Activated T-helper 9 cell treated with anti-CD3 and anti-CD28 coated beads, Interleukin-2, amount 50 U/mL, for 16 hours (primary cell): Measurements from ENCODE around the gene ALS2.
"Not testable (repeated sequence)": the region's sequence is repeated elsewhere in the genome, so short reads cannot be mapped to it uniquely, and the experiment has no call there.

Experiments
- DNase-seq: peaks from one replicate; pipeline ENCODE4 v3.0.0-alpha.2; 2020; ENCODE audit warnings: low read depth

Gene ALS2

GRCh38 chr2:201793631-201794030 lies 12.9 kb upstream of the ALS2 start:
- no peak for DNase-seq

GRCh38 chr2:201790989-201791388 lies 10.3 kb upstream of the ALS2 start:
- no peak for DNase-seq

GRCh38 chr2:201790291-201790690 lies 9.6 kb upstream of the ALS2 start:
- no peak for DNase-seq

- DNase-seq: no peak
Measured at GRCh38 chr2:201789395-201789794, 8.7 kb upstream of the ALS2 start.

- DNase-seq: no peak
Measured at GRCh38 chr2:201788371-201788770, 7.6 kb upstream of the ALS2 start.

- no peak for DNase-seq
Measured at GRCh38 chr2:201786471-201786870, 5.7 kb upstream of the ALS2 start.

DNA sequence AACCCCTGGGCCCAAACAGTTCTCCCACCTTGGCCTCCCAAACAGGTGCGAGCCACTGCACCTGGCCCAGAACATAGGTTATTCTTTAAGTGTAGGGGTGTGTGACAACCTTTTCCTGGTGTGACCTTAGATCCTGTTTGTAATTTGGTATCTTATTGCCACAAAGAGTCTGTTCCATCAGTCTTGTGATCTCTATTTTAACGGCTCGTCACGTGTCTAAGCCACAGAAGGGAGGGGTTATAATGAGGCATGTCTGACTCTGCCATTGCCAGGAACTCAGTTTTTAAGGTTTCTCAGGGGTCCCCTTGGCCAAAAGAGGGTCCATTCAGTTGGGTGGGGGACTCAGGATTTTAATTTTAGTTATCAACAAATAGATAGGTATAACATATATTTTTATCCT lies 4.4 kb upstream of the ALS2 start:
- no peak for DNase-seq

GRCh38 chr2:201784563-201784962 lies 3.8 kb upstream of the ALS2 start:
- DNase-seq: no peak

GRCh38 chr2:201781557-201782051 lies 871 bp upstream of the ALS2 start:
- DNase-seq: no peak

DNA sequence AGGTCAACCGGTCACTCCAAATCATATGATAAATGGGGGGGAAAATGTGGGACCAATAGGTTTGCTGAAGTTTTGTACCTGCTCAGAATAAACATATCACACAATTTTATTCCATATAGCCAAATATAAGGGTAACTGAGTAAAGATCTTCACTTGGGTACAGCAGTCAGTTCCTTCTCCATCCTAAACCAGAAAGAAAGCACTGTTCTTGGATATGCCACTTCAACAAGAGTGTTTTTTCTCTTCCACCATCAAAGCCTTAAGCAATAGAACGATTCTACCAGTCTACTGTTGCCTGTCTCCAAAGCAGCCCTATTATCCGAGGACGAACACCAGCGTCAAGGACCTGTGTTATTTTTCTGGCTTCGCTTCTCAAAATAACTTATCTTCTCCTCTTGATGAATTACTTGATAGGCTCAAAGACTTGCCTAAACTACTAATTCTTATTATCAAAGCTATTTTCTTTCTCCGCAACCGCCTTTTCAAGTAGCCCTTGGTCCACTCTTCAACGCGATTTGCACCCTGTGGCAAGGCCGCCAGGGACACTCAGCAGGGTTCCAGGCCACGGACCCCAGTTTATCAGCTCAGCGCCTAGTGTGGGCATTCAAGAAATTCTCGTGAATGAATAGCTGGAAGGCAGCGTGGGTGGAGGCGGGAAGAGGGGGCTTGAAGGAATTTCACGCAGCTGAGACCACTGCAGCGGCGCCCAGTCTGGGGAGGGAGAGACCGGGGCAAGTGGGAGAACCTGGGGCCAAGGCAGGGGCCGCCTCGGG lies 646 bp downstream of the ALS2 start:
- no peak for DNase-seq

GRCh38 chr2:201777869-201778268 lies 2.9 kb downstream of the ALS2 start:
- DNase-seq: no peak

GRCh38 chr2:201777043-201777442 lies 3.7 kb downstream of the ALS2 start:
- DNase-seq: no peak

GRCh38 chr2:201775326-201775725 lies 5.4 kb downstream of the ALS2 start:
- DNase-seq: no peak

DNA sequence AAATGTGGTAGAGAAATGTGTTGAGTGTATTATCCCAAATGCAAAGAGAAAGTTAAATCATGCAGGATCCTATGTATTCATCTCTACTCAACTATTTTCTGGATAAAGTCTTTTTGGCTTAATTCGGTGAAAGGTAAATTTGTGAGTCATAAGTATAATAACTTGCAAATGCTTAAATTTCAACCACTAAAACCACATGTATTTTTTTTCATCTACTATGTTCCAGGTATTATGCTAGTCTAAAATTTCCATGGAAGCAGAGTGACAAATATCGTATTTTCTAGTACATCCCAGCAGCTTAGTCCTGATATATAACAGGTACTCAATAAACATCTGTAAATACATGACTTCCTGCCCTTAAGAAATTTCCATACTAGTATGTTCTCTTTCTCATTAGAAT lies 6.2 kb downstream of the ALS2 start:
- no peak for DNase-seq

DNA sequence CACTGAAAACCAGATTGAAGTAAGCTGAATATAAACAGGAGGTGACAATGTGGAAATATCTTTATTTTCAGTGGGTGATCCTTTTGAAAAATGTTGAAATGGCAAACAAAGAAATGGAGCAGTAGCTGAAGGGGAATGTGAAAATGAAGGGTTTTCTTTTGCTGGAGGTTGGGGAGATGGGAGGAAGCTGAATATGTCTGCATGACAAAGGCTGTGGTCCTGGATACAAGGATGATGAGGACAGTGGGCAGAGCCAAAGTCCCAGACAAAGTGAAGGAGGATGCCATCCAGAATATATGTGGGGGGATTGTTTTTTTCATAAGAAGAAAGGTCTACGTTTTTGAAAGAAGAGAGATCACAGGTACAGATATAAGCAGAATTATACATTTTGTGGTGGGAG lies 6.7 kb downstream of the ALS2 start:
- no peak for DNase-seq

- DNase-seq: no peak
Measured at GRCh38 chr2:201769666-201770373, 10.9 kb downstream of the ALS2 start.

DNA sequence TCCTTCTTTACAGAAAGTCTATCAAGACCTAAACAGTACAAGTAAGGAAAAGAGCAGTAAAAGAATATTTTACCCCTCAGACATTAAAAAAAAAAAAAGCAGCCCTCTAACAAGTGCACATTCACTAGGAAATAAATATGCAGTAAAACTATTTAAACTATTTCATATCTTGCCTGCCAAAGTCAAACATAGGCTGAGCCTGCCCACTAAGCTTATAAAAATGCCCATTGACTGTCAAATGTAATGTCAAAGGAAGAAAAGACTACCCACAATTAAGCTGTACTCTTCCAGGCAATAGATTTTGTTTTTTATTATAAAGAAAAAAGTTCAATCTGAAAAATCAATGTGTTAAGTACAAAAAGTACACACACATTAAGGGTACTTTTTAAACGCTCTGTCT lies 11.8 kb downstream of the ALS2 start:
- no peak for DNase-seq

DNA sequence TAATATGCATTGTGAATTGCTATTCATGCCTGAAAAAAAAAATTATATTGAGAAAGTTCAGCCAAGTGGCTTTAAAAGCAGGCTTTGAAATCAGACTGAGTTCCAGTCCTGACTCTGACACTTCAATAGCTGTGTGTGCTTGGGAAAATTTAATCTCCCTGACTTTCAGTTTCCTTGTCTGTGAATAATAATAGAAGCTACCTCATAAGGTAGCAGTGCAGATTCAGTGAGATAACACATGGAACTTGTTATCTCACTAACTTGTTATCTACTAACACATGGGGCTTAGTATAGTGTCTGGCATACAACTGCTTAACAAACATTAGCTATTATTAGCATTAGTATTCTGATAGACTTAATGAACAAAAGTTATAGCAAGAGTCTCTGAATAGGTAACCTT lies 14.9 kb downstream of the ALS2 start:
- no peak for DNase-seq

DNA sequence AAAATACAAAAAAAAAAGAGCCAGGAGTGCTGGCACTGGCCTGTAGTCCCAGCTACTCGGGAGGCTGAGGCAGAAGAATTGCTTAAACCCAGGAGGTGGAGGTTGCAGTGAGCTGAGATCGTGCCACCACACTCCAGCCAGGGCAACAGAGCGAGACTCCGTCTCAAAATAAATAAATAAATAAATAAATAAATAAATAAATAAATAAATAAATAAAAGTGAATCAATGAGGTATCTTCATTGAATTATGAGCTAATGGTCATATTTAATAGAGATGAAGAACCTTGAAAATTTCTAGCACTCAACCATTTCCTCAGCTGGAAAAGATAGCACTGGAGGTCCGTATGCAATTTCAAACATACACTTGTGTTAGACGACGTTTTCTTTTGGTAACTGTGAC lies 16.3 kb downstream of the ALS2 start:
- not testable (repeated sequence) for DNase-seq

DNA sequence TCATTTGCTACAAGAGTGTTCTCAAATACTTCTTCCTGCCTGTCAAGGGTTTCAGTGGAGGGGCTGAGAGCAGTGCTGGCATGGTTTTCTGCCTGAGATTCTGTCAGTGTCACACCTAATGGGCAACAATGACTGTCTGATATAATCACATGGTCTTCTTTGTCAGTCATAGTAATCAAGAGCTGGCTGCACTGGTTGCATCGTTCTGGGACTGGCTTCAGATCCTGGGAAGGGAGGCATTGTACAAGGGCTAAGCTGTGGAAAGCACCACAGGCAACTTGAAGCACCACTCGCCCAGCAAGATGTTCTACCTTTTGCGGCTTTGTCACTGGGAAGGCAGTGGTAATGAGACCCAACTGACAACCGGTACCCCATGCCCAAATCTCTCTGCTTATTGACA lies 19.6 kb downstream of the ALS2 start:
- no peak for DNase-seq

DNA sequence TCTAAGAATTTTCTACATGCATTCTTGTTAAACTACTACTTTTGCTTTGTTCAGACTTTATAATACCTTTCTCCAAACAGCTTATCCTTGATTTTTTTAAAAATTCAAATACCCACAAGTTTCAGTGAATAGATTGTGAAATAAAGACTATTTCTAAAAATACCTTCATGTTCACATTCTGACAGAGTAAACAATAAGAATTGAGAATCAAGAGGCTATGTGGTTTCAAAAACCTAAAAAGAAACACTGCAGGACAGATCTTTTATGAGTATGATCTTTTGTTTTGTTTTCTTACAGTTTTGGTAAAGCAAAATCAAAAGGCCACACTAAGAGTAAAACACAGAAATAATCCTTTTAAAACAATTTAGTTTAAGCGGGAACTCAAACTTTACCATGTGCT lies 21.2 kb downstream of the ALS2 start:
- DNase-seq: no peak

DNA sequence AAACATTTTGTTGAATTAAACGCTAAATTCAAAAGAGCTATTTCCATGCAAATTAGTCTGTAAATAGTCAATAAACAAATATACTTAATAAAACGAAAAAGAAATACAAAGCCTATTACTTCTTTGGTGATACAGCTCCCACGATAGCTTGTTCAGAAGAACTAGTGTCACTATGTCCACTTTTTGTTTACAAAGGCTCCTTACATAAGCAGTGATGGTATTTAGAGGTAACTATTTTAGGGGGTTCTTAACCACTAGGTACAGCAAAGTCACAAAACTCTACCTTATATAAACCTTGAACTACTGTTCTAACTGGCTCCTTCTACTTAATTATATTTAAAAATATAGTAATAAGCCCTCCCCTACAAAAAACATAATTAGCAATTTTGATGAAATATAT lies 21.9 kb downstream of the ALS2 start:
- no peak for DNase-seq

- DNase-seq: no peak
Measured at GRCh38 chr2:201758234-201758633, 22.5 kb downstream of the ALS2 start.
